Measurements from ENCODE around the gene HES4. TPM values are rescaled to one million over a fixed set of nuclear protein-coding genes. Genes with fewer than 3 reads are reported as not detected.

HES4 gene
- total and polyA plus RNA-seq, 2 donors (not counting 3 experiments of a cell fraction or from before 2014, with no cell fraction given): 30.5 to 37.6 TPM

DNA sequence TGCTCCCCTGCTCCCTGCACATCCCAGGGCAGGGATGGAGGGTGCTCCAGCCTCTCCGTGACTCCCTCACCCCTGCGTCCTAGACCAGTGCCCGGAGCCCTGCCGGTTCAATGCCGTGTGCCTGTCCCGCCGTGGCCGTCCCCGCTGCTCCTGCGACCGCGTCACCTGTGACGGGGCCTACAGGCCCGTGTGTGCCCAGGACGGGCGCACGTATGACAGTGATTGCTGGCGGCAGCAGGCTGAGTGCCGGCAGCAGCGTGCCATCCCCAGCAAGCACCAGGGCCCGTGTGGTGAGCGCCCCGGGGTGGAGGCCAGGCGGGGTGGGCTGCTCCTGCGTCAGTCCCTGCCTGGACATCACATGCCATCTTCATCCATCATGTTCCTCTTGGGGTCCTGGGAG lies 42.0 kb upstream of the HES4 start:
- dilution Hi-C loops (cut with MboI; ENCODE audit: extremely low pct_ligation_motif_present, low sequenced_read_pairs) (no loop called here), intact Hi-C loops (cut with micrococcal nuclease) (loop anchor here (2.0 kb wide), 2 partner anchors 21 to 75 kb away; partner anchors contain the start of genes AGRN and C1orf159)
- H3K79me2 ChIP-seq (ENCODE audit: control insufficient read depth, insufficient read depth, low read length): no peaks in the 10 kb centered on the region
- no peak overlapping the region for H2AFZ ChIP-seq (ENCODE audit: low read depth, low read length)
- TF ChIP-seq POLR2AphosphoS5 (IDR thresholded peaks at IDR 0.05; ENCODE audit: insufficient read depth, low read depth, low read length) (no peak), MYC (IDR thresholded peaks at IDR 0.05; ENCODE audit: low read depth, low read length) (no peak), GATA2 (IDR thresholded peaks at IDR 0.05; ENCODE audit: insufficient read depth, insufficient read length, low read depth, low read length) (no peak), EZH2 (IDR thresholded peaks at IDR 0.05; ENCODE audit: borderline replicate concordance, low read depth, low read length, severe bottlenecking) (no peak), JUN (IDR thresholded peaks at IDR 0.05; ENCODE audit: borderline replicate concordance, insufficient read depth, insufficient read length, low read depth) (no peak), POLR2A (IDR thresholded peaks at IDR 0.05; ENCODE audit: low read depth, low read length) (no peak), FOS (IDR thresholded peaks at IDR 0.05; ENCODE audit: borderline replicate concordance, insufficient read depth, low read length) (no peak)
- TF ChIP-seq, protein P1, sequence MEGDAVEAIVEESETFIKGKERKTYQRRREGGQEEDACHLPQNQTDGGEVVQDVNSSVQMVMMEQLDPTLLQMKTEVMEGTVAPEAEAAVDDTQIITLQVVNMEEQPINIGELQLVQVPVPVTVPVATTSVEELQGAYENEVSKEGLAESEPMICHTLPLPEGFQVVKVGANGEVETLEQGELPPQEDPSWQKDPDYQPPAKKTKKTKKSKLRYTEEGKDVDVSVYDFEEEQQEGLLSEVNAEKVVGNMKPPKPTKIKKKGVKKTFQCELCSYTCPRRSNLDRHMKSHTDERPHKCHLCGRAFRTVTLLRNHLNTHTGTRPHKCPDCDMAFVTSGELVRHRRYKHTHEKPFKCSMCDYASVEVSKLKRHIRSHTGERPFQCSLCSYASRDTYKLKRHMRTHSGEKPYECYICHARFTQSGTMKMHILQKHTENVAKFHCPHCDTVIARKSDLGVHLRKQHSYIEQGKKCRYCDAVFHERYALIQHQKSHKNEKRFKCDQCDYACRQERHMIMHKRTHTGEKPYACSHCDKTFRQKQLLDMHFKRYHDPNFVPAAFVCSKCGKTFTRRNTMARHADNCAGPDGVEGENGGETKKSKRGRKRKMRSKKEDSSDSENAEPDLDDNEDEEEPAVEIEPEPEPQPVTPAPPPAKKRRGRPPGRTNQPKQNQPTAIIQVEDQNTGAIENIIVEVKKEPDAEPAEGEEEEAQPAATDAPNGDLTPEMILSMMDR (IDR thresholded peaks at IDR 0.05; ENCODE audit: extremely low read depth in 1 of 2, insufficient read depth in 1 of 2, low read depth in 1 of 2, low read length in 2 of 2): no peak
- TF ChIP-seq, protein P2, sequence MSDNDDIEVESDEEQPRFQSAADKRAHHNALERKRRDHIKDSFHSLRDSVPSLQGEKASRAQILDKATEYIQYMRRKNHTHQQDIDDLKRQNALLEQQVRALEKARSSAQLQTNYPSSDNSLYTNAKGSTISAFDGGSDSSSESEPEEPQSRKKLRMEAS (IDR thresholded peaks at IDR 0.05; ENCODE audit: insufficient read depth, insufficient read length): no peak
- no TSS peak for BruUV-seq (replicated peaks)
- FAIRE-seq (no peak), DNase-seq (ENCODE audit: low read depth, low spot score) (no peak)
- H3K4me2 ChIP-seq (ENCODE audit: insufficient read depth, low read length): no peak overlapping the region
- H4K20me1 ChIP-seq (replicated peaks; ENCODE audit: control insufficient read depth, extremely low read depth, insufficient read depth, low read length): no peaks in the 10 kb centered on the region
- CTCF ChIA-PET: interaction anchor here (1.7 kb wide), 1 partner anchor 10 kb away, joined by 6 read pairs; no protein-coding TSS in a partner anchor
- peaks cover 7% of the 10 kb centered on the region for H3K4me1 ChIP-seq (ENCODE audit: control insufficient read depth, extremely low read depth, insufficient read depth, low read length)
- H3K27me3 ChIP-seq (ENCODE audit: control insufficient read depth in 2 of 2, insufficient read depth in 2 of 2, low read length in 2 of 2): no peaks in the 10 kb centered on the region
- H3K9ac ChIP-seq (replicated peaks; ENCODE audit: extremely low read depth, insufficient read depth, low read length): no peak overlapping the region
- H3K9me1 ChIP-seq (replicated peaks; ENCODE audit: control insufficient read depth, extremely low read depth, insufficient read depth, low read length): no peaks in the 10 kb centered on the region
- no peaks in the 10 kb centered on the region for H3K9me3 ChIP-seq (replicated peaks; ENCODE audit: control insufficient read depth, insufficient read depth, low read length)
- H3K36me3 ChIP-seq (ENCODE audit: control insufficient read depth in 2 of 2, extremely low read depth in 1 of 2, insufficient read depth in 2 of 2, low read length in 2 of 2): peaks cover 0 to 14% of the 10 kb centered on the region in 2 experiments
- no peak overlapping the region for H3K4me3 ChIP-seq (replicated peaks in 1 of 3; ENCODE audit: insufficient read depth in 1 of 3, low read depth in 1 of 3, low read length in 3 of 3)
- no peak overlapping the region for H3K27ac ChIP-seq (ENCODE audit: insufficient read depth, low read depth, low read length)
- POLR2A ChIA-PET: no interaction called here
